Dendritic cell treated with granulocyte-macrophage colony-stimulating factor and Interleukin-4, amounts not matched to agents 40 ng/mL and 50 ng/mL, for 4 days (primary cell): ENCODE results near the gene ZFY.

Experiments
- H3K27ac Mint-ChIP-seq: one replicate; pipeline ENCODE4 v1.8.0; 2022; ENCODE audit warnings: mild to moderate bottlenecking, mixed read lengths
- H3K27me3 Mint-ChIP-seq: one replicate; pipeline ENCODE4 v1.8.0; 2022; ENCODE audit warnings: mild to moderate bottlenecking, mixed read lengths
- H3K36me3 Mint-ChIP-seq: one replicate; pipeline ENCODE4 v1.8.0; 2022; ENCODE audit warnings: low read depth, mixed read lengths
- H3K4me1 Mint-ChIP-seq: one replicate; pipeline ENCODE4 v1.8.0; 2022; ENCODE audit warnings: low read depth, mixed read lengths
- H3K4me3 Mint-ChIP-seq: one replicate; pipeline ENCODE4 v1.8.0; 2022; ENCODE audit warnings: mild to moderate bottlenecking, moderate library complexity, mixed read lengths
- H3K9me3 Mint-ChIP-seq: one replicate; pipeline ENCODE4 v1.8.0; 2022; ENCODE audit warnings: mixed read lengths
- intact Hi-C: fragments of 100-400 bp; cut with micrococcal nuclease; formaldehyde crosslinking; loops from one replicate; pipeline ENCODE4 v1.15.0; 2022

Gene ZFY

GRCh38 chrY:2934861-2935715, at the start of gene ZFY:
Gene ZFY, plus strand, starts transcription at chrY:2935381. Its CDS starts 18,556 bp downstream, at chrY:2953937.
- peak within 1 kb of the TSS; percentile 98 for H3K27ac Mint-ChIP-seq
- H3K4me3 Mint-ChIP-seq: peak within 1 kb of the TSS; percentile 77
- H3K4me1 Mint-ChIP-seq: peaks cover 17% of the 10 kb centered on the region
- peaks cover 25% of the 10 kb centered on the region for H3K36me3 Mint-ChIP-seq
- intact Hi-C loops: loop anchor here (10.0 kb wide), 1 partner anchor 70 kb away; no protein-coding TSS in a partner anchor
- no peaks in the 10 kb centered on the region for H3K27me3 Mint-ChIP-seq
- no peaks in the 10 kb centered on the region for H3K9me3 Mint-ChIP-seq

DNA sequence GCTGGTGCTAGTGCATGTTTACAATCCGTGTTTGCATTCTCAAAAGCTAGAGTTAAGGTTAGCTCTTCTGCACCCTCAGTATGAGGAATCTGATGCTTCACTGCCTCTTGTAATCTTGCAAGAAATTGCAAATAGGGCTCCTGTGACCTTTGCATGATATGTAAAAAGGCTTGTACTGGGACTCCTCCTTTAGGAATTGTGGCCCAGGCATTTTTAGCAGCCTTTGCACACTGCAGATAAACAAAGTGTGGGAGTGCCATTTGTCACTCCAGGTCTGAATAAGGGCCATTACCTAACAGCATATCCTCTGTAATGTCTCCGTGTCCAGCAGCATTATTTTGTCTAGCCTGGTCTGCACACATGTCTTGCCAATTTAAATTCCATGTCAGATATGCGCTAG, 49.3 kb upstream of the ZFY start:
- H3K27ac Mint-ChIP-seq: no peak overlapping the region
- H3K4me1 Mint-ChIP-seq: peaks cover 22% of the 10 kb centered on the region
- no peak overlapping the region for H3K4me3 Mint-ChIP-seq
- no peaks in the 10 kb centered on the region for H3K36me3 Mint-ChIP-seq
- no peaks in the 10 kb centered on the region for H3K9me3 Mint-ChIP-seq
- intact Hi-C loops: no loop called here
- H3K27me3 Mint-ChIP-seq: no peaks in the 10 kb centered on the region

DNA sequence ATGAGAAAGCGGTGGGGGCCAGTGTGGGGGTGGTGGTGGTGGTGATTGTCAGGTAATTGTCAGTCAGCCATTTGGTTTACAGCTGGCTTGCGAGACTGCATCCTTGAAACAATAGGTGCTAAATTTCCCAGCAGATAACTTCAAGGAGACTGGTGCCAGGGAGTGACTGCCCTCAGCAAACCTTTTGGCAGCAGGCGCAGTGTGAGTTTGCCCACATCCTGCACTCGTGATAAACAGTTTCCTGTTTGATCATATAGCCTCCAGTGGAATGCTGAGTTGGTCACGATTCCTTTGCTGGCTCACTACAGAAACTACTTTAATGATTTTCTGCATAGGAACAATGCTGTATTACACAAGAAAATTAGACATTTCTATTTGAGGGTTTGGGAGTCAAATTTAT, 47.8 kb upstream of the ZFY start:
- no peaks in the 10 kb centered on the region for H3K9me3 Mint-ChIP-seq
- H3K36me3 Mint-ChIP-seq: no peaks in the 10 kb centered on the region
- intact Hi-C loops: no loop called here
- peak overlapping the region; percentile 28 for H3K27ac Mint-ChIP-seq
- H3K4me3 Mint-ChIP-seq: no peak overlapping the region
- no peaks in the 10 kb centered on the region for H3K27me3 Mint-ChIP-seq
- peaks cover 23% of the 10 kb centered on the region for H3K4me1 Mint-ChIP-seq

DNA sequence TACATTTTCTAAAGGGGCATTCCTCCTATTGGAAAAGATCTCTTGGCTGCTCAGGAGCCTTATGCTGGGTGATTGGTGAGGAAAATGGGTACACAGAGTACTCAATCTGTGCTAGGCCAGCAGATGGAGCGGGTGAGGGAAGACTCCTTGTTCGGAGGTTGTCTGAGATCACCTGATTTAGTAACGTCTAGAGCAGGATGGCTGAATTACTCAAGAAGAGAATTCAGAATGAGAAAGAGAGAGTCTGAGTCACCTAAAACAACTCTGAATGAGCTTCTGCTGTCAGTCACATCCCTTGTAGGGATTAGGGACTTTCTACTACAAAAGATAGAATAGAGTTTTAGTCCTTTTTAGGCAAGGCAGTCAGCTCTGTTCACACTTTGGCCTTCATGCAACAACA, 47.2 kb upstream of the ZFY start:
- H3K9me3 Mint-ChIP-seq: no peaks in the 10 kb centered on the region
- H3K4me3 Mint-ChIP-seq: no peak overlapping the region
- H3K36me3 Mint-ChIP-seq: no peaks in the 10 kb centered on the region
- intact Hi-C loops: no loop called here
- peak overlapping the region; percentile 28 for H3K27ac Mint-ChIP-seq
- H3K27me3 Mint-ChIP-seq: no peaks in the 10 kb centered on the region
- peaks cover 23% of the 10 kb centered on the region for H3K4me1 Mint-ChIP-seq

GRCh38 chrY:2893471-2893870, 41.7 kb upstream of the ZFY start:
- H3K27ac Mint-ChIP-seq: no peak overlapping the region
- peaks cover 21% of the 10 kb centered on the region for H3K4me1 Mint-ChIP-seq
- H3K27me3 Mint-ChIP-seq: no peaks in the 10 kb centered on the region
- H3K36me3 Mint-ChIP-seq: no peaks in the 10 kb centered on the region
- no peaks in the 10 kb centered on the region for H3K9me3 Mint-ChIP-seq
- H3K4me3 Mint-ChIP-seq: no peak overlapping the region
- intact Hi-C loops: no loop called here

- H3K36me3 Mint-ChIP-seq: no peaks in the 10 kb centered on the region
- H3K4me3 Mint-ChIP-seq: no peak overlapping the region
- peaks cover 7% of the 10 kb centered on the region for H3K4me1 Mint-ChIP-seq
- intact Hi-C loops: no loop called here
- H3K27ac Mint-ChIP-seq: no peak overlapping the region
- no peaks in the 10 kb centered on the region for H3K27me3 Mint-ChIP-seq
- no peaks in the 10 kb centered on the region for H3K9me3 Mint-ChIP-seq
Measured at GRCh38 chrY:2896050-2896449, 39.1 kb upstream of the ZFY start.

- H3K4me1 Mint-ChIP-seq: no peaks in the 10 kb centered on the region
- intact Hi-C loops: no loop called here
- no peak overlapping the region for H3K27ac Mint-ChIP-seq
- no peak overlapping the region for H3K4me3 Mint-ChIP-seq
- peaks cover 7% of the 10 kb centered on the region for H3K9me3 Mint-ChIP-seq
- no peaks in the 10 kb centered on the region for H3K36me3 Mint-ChIP-seq
- no peaks in the 10 kb centered on the region for H3K27me3 Mint-ChIP-seq
Measured at GRCh38 chrY:2907356-2907755, 27.8 kb upstream of the ZFY start.

DNA sequence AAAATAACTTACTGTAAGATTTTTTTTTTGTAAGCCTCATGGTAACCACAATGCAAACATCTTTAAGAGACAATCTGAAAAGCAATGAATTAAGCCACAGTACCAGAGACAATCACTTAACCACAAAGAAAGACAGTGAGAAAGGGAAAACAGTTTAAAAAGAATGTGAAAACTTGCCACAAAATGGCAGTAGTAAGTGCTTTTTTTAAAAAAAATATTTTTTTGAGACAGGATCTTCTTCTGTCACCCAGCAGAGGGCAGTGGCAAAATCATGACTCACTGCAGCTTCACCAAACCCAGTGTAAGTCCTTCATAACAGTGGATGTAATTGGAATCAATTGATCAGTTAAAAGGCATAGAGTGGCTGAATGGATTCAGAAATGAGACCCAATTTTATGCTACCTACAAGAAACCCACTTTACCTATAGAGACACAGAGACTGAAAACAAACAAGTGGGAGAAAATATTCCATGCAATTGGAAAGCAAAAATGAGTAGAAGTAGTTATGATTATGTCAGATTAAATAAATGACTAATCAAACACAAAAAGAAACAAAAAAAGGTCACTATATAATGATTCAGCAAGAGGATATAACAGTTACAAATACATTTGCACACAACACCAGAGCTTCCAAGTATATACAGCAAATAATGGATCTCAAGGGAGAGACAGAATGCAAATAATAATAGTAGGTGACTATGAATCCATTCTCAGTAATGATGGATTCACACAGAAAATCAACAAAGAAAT, 21.9 kb upstream of the ZFY start:
- no peaks in the 10 kb centered on the region for H3K36me3 Mint-ChIP-seq
- no peaks in the 10 kb centered on the region for H3K27me3 Mint-ChIP-seq
- no peaks in the 10 kb centered on the region for H3K9me3 Mint-ChIP-seq
- H3K4me1 Mint-ChIP-seq: no peaks in the 10 kb centered on the region
- H3K4me3 Mint-ChIP-seq: no peak overlapping the region
- intact Hi-C loops: no loop called here
- H3K27ac Mint-ChIP-seq: no peak overlapping the region

DNA sequence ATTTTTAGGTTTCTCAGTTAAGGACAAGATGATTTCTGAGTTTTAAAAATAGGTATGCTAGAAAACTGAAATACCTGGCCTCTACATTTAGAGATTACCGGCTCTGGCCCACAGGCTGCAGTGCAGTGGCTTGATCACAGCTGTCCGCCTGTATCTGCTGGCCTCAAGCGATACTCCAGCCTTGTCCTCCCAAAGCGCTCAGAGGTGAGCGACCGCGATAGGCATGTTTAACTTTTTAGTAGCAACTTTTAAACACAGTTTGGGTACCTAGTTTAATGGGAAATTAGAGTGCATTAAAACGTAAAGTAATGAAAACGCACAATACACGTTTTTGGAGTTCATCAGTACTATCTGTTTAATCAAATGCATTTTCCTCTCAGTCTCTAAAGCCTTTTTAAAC, 1.1 kb upstream of the ZFY start:
- intact Hi-C loops: loop anchor here (10.0 kb wide), 1 partner anchor 71 kb away; no protein-coding TSS in a partner anchor
- peaks cover 18% of the 10 kb centered on the region for H3K36me3 Mint-ChIP-seq
- H3K4me1 Mint-ChIP-seq: peaks cover 10% of the 10 kb centered on the region
- H3K9me3 Mint-ChIP-seq: no peaks in the 10 kb centered on the region
- H3K4me3 Mint-ChIP-seq: peak overlapping the region; percentile 77
- no peaks in the 10 kb centered on the region for H3K27me3 Mint-ChIP-seq
- H3K27ac Mint-ChIP-seq: peak overlapping the region; percentile 98

DNA sequence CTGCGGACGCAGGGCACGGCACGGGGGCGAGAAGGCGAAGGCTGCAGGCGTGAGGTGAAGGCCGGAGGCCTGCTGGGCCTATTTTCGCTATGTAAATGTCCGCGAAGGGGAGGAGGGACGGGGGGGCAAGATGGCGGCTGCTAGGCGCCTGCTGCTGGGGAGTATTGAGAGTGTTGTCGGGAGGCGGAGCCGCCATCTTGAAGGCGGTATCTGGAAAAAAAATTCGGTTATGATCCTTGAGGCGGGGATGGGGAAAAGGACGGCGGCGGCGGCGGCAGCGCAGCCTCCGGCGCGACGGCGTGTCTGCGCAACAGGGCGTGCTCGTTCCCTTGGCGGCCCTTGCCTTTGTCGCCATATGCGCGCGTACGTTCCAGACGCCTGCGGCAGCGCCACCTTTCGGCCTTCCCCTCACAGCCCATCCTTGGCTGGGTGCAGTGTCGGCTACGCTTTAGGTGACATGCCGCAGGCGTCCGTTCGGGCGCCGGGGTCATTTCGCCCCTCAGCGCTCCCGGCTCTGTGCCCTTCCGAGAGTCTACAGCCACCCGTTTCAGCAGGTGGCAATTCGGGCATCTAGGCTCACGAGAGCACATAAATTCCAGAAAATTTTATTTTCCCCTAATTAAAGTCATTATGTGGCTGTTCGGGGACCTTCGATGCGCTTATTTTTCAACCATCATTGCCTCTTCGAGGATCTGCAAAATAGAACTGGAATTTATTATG, 695 bp downstream of the ZFY start:
- Mint-ChIP-seq H3K36me3 (peaks cover 25% of the 10 kb centered on the region), H3K4me1 (peaks cover 17% of the 10 kb centered on the region), H3K27me3 (no peaks in the 10 kb centered on the region), H3K9me3 (no peaks in the 10 kb centered on the region), H3K4me3 (peak overlapping the region; percentile 77), H3K27ac (peak overlapping the region; percentile 98)
- intact Hi-C loops: loop anchor here (10.0 kb wide), 1 partner anchor 69 kb away; no protein-coding TSS in a partner anchor

GRCh38 chrY:2936436-2936750, 1.2 kb downstream of the ZFY start:
- intact Hi-C loops: loop anchor here (10.0 kb wide), 1 partner anchor 68 kb away; no protein-coding TSS in a partner anchor
- peak overlapping the region; percentile 77 for H3K4me3 Mint-ChIP-seq
- H3K27me3 Mint-ChIP-seq: no peaks in the 10 kb centered on the region
- H3K4me1 Mint-ChIP-seq: peaks cover 17% of the 10 kb centered on the region
- peaks cover 25% of the 10 kb centered on the region for H3K36me3 Mint-ChIP-seq
- H3K27ac Mint-ChIP-seq: peak overlapping the region; percentile 98
- no peaks in the 10 kb centered on the region for H3K9me3 Mint-ChIP-seq

- Mint-ChIP-seq H3K36me3 (peaks cover 25% of the 10 kb centered on the region), H3K27ac (peak overlapping the region; percentile 98), H3K4me1 (peaks cover 17% of the 10 kb centered on the region), H3K9me3 (no peaks in the 10 kb centered on the region), H3K27me3 (no peaks in the 10 kb centered on the region), H3K4me3 (peak overlapping the region; percentile 77)
- intact Hi-C loops: loop anchor here (10.0 kb wide), 1 partner anchor 68 kb away; no protein-coding TSS in a partner anchor
Measured at GRCh38 chrY:2937149-2937548, 2.0 kb downstream of the ZFY start.

DNA sequence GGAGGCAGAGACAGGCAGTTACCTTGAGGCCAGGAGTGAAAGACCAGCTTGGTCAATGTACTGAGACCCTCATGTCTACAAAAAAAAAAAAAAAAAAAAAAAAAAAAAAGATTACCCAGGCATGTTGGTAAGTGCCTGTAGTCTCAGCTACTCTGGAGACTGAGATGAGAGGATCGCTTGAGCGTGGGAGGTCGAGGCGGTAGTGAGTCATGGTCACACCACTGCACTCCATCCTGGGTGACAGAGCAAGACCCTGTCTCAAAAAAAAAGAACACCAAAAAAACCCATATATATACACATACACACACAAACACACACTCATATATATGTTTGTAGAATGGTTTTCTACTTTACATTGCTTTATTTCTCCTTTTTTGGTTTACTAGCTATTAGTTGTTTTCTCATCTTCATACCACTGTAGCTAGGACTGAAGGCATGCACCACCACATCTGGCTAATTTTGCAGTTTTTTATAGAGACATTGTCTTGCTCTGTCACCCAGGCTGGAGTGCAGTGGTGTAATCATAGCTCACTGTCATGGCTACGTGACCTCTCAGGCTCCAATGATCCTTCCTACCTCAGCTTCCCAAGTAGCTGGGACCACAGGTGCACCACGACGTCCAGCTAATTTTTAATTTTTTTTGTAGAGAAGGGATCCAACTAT, 14.5 kb downstream of the ZFY start:
- Mint-ChIP-seq H3K9me3 (no peaks in the 10 kb centered on the region), H3K4me1 (peaks cover 15% of the 10 kb centered on the region), H3K27ac (no peak overlapping the region), H3K36me3 (peaks cover 11% of the 10 kb centered on the region), H3K4me3 (no peak overlapping the region), H3K27me3 (no peaks in the 10 kb centered on the region)
- intact Hi-C loops: no loop called here
